ENCODE data around the gene TMEM163.
A peak's percentile ranks its signal among the peaks of the same experiment; 100 is the strongest.
"Not testable (repeated sequence)": the region's sequence is repeated elsewhere in the genome, so short reads cannot be mapped to it uniquely, and the experiment has no call there.

TMEM163 gene

DNA sequence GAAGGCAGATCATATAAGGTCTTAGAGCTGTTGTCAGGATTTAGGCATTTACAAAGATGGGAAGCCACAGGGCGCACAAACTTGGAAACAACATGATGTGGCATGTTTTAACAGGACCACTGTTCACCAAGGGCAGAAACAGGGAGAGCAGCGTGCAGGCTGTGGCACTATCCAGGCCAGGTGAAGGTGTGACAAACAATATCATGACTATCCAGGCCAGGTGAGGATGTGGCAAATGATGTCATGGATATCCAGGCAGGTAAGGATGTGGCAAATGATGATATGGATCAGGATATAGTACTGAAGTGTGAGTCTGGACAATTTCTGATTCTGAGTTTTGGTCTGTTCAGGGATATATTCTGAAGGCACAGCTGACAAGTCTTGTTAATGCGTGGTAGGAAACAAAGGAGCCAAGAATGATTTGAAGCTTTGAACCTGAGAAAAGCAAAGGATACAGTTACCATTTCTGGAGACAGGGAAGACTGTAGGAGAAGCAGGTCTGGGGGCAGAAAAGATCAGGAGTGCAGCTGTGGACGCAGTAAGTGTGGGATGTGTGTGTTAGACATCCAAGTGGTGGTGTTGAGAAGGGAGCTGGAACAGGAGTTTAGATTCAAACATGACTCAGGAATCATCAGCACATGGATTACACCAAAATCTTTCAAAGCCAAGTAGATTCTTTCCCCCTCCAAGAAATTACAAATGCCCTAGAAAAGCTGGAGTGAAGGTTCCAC, 205.9 kb downstream of the TMEM163 start:
- DNase-seq: no peak

DNA sequence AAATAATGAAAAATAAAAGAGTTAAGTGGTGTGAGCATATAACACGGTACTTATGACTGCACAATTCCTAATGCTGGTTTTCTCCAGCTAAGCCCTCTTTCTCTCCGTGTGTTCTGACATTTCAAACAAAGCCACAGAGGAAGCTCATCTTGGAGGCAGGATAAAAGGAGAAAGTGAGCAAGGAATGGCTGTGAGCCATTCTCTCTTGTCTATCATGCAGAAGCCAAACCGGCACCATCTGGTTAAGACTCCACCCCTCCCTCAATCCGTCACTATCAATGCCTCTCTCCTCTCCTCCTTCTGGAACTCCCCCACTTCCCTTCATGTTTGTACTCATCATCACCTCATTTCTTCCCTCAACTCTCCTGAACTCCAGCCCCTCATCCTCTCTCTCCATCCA, 210.4 kb downstream of the TMEM163 start:
- DNase-seq: peak; percentile 43

DNA sequence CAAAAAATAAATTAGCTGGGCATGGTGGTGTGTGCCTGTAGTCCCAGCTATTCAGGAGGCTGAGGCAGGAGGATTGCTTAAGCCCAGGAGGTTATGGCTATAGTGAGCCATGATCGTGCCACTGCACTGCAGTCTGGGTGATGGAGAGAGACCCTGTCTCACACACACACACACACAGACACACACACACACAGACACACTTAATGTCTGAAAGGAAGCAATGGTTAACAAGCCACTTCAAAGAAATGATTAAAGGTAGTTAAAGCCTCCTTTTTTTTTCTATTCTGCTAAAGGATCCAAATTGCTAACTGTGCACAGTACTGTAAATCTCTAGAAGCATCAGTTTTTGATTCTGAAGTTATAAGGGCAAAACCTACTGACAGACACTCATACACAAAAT, 211.1 kb downstream of the TMEM163 start:
- DNase-seq: no peak

DNA sequence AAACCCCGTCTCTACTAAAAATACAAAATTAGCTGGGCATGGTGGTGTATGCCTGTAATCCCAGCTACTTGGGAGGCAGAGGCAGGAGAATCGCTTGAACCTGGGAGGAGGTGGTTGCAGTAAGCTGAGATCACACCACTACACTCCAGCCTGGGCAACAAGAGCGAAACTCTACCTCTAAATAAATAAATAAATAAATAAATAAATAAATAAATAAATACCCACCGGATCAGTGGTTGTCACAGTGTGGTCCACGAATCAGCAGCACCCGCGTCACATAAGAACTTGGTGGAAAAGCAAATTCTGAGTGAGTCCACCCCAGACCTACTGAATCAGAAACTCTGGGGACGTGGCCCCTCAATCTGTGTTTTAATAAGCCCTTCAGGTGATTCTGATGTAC, 211.6 kb downstream of the TMEM163 start:
- not testable (repeated sequence) for DNase-seq

DNA sequence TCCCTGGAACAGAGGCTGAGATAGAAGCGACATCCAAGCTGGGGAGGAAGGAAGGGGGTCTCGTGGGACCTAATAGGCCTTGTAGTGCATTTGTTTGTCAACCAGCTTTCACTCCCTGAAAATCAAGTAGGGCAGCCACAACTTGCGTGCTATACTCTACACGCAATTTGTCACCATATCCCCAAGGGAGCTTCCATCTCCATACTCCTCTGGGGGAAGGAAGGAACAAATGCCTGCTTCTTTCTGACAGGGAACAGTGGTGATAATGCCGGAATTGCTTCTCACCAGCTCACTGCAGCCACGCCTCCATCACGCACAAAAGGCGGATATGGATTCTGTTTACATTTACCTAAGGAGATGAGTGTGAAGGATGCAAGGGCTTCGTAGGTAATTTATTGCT, 213.4 kb downstream of the TMEM163 start:
- no peak for DNase-seq

DNA sequence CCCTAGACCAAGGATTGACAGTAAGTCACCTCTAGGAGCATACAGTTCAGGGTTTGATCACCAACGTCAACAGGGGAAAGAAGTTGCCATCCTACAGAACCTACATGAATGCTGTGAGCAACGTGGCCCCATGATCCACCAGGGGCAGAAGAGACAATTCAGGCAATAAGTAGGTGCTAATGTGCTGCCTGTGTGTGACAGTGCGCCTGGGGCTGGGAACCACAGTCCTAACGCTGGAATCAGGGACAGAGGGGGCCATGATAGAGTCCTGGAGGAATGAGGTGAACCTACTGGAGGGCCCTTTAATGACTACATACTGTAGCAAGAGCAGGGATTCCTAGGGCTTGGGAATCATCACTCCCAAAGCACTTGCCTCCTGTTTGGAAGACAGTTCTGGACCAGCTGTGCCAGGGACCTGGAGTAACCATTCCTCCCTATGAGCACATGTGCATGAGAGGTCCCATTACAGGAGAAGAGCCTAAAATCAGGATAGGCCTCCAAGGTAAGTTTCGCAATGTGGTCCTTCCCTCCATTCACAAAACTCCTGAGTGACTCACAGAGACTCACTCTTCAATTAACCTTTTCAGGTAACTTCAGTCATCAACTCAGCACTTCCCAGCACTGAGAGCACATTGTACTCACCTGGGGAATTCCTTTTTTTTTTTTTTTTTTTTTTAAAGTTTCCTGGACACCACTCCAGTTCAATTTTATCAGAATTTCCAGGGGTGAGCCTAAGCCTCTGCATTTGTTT, 214.0 kb downstream of the TMEM163 start:
- no peak for DNase-seq

- DNase-seq: no peak
Observed at GRCh38 chr2:134502104-134502503, 216.7 kb downstream of the TMEM163 start.

DNA sequence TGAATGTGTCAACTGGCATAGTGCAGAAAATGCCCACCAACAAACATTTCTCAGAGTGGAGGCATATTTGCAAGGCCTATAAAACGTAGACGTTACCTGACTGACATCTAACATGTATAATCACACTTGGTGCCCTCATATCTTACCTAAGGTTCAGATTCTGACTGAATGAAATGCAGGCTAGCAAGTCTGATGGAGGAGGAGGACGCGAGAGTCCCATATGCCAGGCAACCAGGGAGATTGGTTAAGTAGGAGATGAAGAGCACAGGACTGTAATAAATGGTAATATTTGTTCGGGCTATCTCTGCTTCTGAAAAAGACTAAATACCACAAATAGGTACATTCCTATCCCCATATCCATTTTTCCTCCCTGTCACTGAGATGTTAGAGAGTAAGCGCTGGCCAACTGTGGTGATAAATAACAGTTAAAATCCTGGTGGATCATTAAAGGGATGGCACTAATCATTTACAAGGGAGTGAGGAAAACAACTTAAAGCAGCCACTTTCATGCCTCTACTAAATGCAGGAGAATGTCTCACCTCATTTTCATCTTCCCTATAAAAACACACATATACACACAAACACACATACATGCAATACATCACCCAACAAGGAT, 217.2 kb downstream of the TMEM163 start:
- DNase-seq: no peak

- no peak for DNase-seq
Observed at GRCh38 chr2:134500211-134500935, 218.4 kb downstream of the TMEM163 start.

DNA sequence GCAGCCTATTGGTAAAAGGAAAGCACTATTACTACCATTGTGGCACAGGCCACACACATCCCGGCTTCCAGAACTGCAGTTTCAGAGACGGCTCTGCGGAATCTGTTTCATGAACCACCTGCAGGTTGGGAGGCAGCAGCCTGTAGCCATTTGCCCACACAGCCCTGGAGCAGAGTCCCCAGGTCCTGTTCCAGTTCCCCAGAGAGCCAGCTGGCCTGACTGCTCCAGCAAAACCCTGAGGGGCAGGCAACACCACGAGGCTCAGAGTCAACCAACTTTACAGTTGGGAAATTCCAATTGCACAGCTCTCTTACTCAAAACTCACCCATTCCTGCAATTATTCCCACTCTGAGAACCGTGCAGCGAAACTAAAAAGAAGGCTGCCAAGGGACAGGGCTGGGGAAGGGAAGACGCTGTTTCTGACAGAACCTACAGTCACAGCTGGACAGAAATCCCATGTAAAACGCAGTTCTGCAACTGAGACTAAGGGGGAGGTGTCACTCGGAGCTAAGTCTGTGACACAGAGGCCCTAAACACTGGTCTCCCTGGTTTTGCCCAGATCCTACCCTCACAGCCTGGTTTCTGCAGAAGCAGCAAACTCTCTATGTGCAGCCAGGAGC, 219.4 kb downstream of the TMEM163 start:
- DNase-seq: no peak

DNA sequence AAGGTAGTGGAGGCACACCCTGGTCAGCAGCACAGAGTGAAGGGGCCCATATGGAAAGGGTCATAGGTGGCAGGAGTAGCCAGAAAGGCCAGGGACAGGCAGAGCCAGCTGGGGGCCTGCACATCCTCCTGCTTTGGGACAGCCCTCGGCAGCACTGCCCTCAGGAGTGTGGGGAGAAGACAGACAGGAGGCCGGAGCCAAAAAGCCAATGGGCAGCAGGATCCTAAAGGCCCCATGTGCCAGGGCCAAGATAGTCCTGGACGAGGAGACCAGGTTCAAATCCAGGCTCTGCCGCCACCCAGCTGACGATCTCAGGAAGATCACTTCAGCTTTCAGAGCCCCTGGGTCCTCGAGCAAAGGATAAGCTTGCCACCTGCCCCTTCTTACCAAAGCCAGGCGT, 220.1 kb downstream of the TMEM163 start:
- DNase-seq: no peak

DNA sequence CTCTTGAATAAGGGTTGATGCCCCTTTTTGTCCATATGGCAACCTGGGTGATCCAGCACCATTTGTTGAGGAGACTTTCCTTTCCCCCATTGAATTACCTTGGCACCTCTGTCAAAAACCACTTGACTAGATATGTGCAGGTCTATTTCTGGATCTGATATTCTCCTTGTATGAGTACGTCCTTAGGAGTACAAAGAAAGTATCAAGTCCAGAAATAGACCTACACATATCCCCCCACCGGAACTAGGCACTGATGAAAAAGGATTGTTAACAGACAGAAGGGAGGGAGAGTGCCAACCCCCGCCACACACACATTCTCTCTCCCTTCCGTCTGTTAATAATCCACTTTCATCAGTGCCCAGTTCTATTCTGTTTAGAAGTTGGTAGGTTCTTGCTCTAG, 225.0 kb downstream of the TMEM163 start:
- DNase-seq: no peak

DNA sequence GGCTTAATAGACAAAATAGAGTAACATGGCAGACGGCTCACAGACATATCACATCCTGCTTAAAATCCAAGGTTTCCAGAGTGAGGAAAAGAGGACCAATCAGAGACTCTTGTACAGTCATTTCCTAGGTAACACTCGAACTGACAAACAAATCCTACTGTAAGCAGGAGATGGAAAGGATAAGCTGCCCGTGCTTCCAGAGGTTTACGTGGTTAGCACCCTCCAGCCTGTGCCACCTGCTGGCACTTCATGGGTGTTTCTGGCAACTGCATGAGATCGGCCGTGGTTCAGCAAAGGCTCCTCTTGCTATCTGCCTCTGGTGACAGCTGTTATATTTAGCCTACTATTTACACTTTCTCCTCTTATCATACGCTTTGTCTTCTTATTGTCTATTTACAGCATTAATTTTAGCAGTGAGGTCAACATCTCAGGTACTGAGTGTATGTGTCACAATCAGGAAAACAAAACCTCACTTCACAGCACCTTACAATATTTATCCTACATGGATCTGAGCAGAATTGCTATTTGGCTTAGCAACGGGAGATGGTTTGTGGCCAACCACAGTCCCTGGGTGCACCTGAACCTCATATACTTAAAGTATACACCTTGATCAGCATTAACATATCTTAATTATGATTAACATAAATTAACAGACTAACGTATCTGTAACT, 226.9 kb downstream of the TMEM163 start:
- DNase-seq: peak; percentile 70

- DNase-seq: no peak
Observed at GRCh38 chr2:134491022-134491421, 227.8 kb downstream of the TMEM163 start.

GRCh38 chr2:134490559-134490958, 228.2 kb downstream of the TMEM163 start:
- DNase-seq: no peak

- no peak for DNase-seq
Observed at GRCh38 chr2:134489732-134490384, 228.9 kb downstream of the TMEM163 start.

- no peak for DNase-seq
Observed at GRCh38 chr2:134482766-134483340, 235.9 kb downstream of the TMEM163 start.

DNA sequence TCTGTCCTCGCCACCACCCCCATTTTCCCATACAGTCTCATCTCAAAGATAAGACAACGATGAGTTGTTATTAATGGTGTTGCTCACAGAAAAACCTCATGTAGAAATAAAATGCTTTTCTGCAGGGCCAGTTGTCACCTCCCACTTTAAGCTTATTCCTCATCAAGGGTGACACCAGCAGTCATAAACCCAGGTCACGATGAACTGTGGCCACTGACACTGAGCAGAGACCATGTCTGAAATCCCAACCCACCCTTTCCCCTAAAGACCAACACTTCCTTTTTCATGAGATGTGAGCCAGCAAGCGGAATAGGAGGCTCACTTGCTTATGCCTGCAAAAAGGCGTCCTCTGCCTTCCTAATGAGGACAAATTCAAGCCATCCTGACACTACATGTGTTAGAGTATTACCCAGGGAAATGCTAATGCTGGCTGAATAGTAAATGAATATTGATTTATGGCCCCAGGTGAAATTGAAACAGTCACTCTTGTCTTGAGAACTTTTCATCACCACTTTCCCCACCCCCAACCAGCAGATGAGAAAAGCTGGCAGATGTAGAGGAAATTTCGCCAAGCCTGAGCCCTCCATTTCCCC, 236.6 kb downstream of the TMEM163 start:
- no peak for DNase-seq

DNA sequence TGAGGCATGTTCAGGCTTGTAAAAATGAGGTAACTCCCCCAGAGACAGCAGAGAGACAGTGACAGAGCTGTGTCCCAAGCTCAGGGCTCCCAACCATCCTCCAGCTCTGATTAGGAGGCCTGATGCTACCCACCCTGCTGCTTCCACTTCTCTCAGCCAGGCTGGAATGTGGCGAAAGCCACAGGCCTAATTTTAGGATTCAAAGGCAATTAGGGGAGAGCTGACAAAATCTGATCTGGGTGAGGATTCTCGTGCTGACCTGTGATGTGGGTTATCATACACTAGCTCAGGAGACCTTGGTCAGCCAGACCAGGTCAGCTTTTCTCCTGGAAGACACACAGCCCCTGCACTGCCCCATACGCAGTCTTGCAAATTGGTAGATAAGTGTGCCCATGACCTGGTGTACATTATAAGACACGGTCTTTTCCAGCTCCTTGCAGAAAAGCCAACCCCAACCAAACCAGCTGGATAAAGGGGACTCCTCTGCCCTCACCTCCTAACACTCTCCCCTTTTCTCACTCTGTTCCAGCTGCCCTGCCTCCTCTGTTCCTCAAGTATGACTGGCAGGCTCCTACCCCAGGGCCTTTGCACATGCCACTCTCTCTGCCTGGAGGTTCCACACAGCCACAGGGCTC, 239.0 kb downstream of the TMEM163 start:
- no peak for DNase-seq

- DNase-seq: not testable (repeated sequence)
Observed at GRCh38 chr2:134476982-134477381, 241.8 kb downstream of the TMEM163 start.
